Stomach smooth muscle (tissue), 2 donors: Measurements from ENCODE around the gene LOXL3.

ENCODE experiments used
- H3K27ac ChIP-seq: one replicate; pipeline ENCODE4 v1.7.0; 2013; ENCODE audit warnings: mild to moderate bottlenecking, low read length, inconsistent platforms
- H3K27me3 ChIP-seq, 2 donors: one replicate each; pipeline ENCODE4 v1.7.0; 2013; ENCODE audit warnings: low read length in 2 of 2; ENCODE audit not compliant: insufficient read depth in 2 of 2, control insufficient read depth in 1 of 2
- H3K36me3 ChIP-seq, 2 donors: one replicate each; pipeline ENCODE4 v1.7.0; 2013; ENCODE audit warnings: low read length in 2 of 2; ENCODE audit not compliant: control insufficient read depth in 2 of 2, insufficient read depth in 2 of 2
- H3K4me1 ChIP-seq: one replicate; pipeline ENCODE4 v1.7.0; 2013; ENCODE audit warnings: low read length; ENCODE audit not compliant: control insufficient read depth, insufficient read depth
- H3K4me3 ChIP-seq, 2 donors: one replicate each; pipeline ENCODE4 v1.7.0; 2013; ENCODE audit warnings: low read length in 2 of 2
- H3K9ac ChIP-seq, 2 donors: one replicate each; pipeline ENCODE4 v1.7.0; 2013; ENCODE audit warnings: low read length in 2 of 2, mild to moderate bottlenecking in 1 of 2
- H3K9me3 ChIP-seq, 2 donors: one replicate each; pipeline ENCODE4 v1.7.0; 2013; ENCODE audit warnings: low read length in 2 of 2; ENCODE audit not compliant: control insufficient read depth in 2 of 2
- donor health status: healthy.
- donor health status: Pancreatic carcinoma.

LOXL3 gene

GRCh38 chr2:74553892-74554819 is at the start of gene LOXL3, which contains the start of gene DOK1:
LOXL3 (minus strand) TSS chr2:74553942; CDS start chr2:74552634, 1,308 bp downstream.
DOK1 (plus strand) TSS chr2:74554720; CDS start chr2:74554755, 35 bp downstream.
- peaks cover 31% of the 10 kb centered on the region for H3K4me1 ChIP-seq
- H3K27ac ChIP-seq: peak within 1 kb of the TSS; percentile 18
- no peaks in the 10 kb centered on the region for H3K9me3 ChIP-seq
- H3K4me3 ChIP-seq: peak within 1 kb of the TSS; percentile 25 to 85
- H3K9ac ChIP-seq: peak within 1 kb of the TSS; percentile 16 to 58
- H3K36me3 ChIP-seq: no peaks in the 10 kb centered on the region
- peaks cover 0 to 14% of the 10 kb centered on the region in 2 donors for H3K27me3 ChIP-seq

- Histone ChIP-seq H3K36me3 (no peaks in the 10 kb centered on the region), H3K4me1 (no peaks in the 10 kb centered on the region), H3K27ac (no peak overlapping the region), H3K9ac (no peak overlapping the region), H3K9me3 (no peaks in the 10 kb centered on the region), H3K4me3 (no peak overlapping the region), H3K27me3 (peaks cover 4 to 9% of the 10 kb centered on the region in 2 donors)
Observed at GRCh38 chr2:74602586-74603281, 49.0 kb upstream of the LOXL3 start.

- no peak overlapping the region for H3K4me3 ChIP-seq
- peaks cover 4 to 7% of the 10 kb centered on the region in 2 donors for H3K27me3 ChIP-seq
- no peaks in the 10 kb centered on the region for H3K4me1 ChIP-seq
- H3K9me3 ChIP-seq: no peaks in the 10 kb centered on the region
- no peak overlapping the region for H3K9ac ChIP-seq
- H3K36me3 ChIP-seq: no peaks in the 10 kb centered on the region
- H3K27ac ChIP-seq: no peak overlapping the region
Observed at GRCh38 chr2:74599676-74600075, 45.9 kb upstream of the LOXL3 start.

DNA sequence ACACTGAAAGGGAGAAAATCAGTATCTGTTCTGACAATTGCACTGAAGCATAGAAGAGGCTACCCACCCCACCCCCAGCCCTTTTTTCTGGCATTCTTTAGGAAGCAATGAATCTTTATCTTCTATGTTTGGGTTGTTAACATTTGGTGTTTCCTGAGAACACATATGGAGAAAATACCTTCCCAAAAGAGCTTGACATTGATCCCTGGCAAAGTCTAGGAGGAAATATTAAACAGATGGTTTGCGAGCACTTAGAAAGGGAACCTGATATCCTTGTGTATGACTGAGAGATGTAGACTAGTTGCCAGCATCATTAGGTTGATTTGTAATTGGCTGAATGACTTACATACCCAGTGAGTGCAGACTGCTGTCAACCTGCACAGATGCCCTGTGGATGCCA is 43.7 kb upstream of the LOXL3 start:
- Histone ChIP-seq H3K36me3 (no peaks in the 10 kb centered on the region), H3K9me3 (no peaks in the 10 kb centered on the region), H3K4me1 (no peaks in the 10 kb centered on the region), H3K9ac (no peak overlapping the region), H3K4me3 (no peak overlapping the region), H3K27ac (no peak overlapping the region), H3K27me3 (peaks cover 4 to 7% of the 10 kb centered on the region in 2 donors)

DNA sequence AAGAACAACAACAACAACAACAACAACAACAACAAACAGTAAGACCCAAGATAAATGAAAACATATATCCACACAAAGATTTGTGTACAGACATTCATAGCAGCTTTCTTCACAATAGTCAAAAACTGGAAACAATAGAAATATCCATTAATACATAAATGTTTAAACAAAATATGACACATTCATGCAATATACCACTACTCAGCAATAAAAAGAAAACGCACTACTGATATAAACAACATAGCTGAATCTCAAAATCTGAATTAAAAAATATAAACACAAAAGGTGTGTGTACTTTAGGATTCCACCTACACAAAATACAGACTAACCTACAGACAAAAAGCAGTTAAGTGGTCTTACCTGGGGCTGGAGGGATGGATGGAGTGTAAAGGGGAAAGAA is 42.8 kb upstream of the LOXL3 start:
- H3K4me1 ChIP-seq: no peaks in the 10 kb centered on the region
- H3K36me3 ChIP-seq: no peaks in the 10 kb centered on the region
- H3K4me3 ChIP-seq: no peak overlapping the region
- H3K9ac ChIP-seq: no peak overlapping the region
- H3K27me3 ChIP-seq: peaks cover 4 to 7% of the 10 kb centered on the region in 2 donors
- no peaks in the 10 kb centered on the region for H3K9me3 ChIP-seq
- H3K27ac ChIP-seq: no peak overlapping the region

DNA sequence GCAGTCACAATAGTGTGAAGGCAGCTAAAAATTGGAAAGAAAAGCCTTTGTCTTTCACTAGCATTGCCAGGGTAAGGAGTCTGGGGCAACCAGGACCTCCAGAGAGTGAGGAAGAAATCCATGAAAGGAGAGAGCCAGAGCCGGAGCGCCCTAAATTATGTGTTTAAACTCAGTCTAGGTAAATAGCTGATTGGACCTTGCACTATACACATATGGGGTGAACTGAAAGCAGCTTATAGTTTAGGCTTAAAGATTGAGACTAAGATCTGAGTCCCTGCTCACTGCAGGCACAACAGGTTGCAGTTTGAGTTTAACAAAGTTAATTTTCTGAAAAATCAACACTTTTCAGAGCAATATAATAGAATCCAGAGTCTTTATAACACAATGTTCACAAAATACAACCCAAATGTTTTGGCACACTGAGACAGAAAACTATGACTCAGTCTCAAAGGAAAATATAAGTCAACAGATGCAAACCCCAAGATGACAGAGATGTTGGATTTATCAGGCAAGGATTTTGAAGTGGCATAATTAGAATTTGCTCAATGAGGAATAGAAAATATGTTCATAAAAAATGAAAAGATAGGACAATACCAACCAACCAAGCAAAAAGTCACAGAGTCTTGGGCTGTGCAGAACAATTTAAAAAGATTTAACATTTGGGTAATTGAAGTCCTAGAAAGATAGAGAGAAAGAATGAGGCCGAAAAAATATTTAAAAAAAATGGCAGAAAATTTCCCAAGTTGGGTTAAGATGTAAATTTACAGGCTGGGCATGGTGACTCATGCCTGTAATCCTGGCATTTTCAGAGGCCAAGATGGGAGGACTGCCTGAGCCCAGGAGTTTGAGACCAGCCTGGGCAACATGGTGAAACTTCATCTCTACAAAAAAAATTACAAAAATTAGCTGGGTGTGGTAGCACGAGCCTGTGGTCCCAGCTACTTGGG is 40.4 kb upstream of the LOXL3 start:
- H3K27me3 ChIP-seq: peaks cover 4 to 12% of the 10 kb centered on the region in 2 donors
- no peak overlapping the region for H3K27ac ChIP-seq
- H3K9ac ChIP-seq: no peak overlapping the region
- H3K36me3 ChIP-seq: no peaks in the 10 kb centered on the region
- no peaks in the 10 kb centered on the region for H3K9me3 ChIP-seq
- no peaks in the 10 kb centered on the region for H3K4me1 ChIP-seq
- H3K4me3 ChIP-seq: no peak overlapping the region

DNA sequence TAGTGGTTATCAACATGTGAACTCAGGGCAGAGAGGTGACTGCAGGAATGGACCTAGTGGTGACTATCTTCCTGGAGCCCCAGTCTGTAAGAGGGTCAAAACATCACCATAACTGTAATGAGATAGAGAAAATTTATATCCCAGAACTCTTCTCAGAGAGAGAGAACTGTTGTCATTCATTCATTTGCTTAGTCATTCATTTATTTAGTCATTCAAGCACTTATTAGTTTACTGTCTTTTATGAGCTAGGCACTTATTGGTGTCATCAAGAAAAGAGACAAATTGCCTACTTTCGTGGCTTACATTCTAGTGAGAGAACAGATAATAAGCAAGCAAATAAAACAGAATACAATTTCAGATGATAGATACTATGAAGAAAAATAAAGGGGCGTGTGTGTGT is 34.9 kb upstream of the LOXL3 start:
- Histone ChIP-seq H3K4me1 (peaks cover 3% of the 10 kb centered on the region), H3K27me3 (peaks cover 0 to 11% of the 10 kb centered on the region in 2 donors), H3K4me3 (no peak overlapping the region), H3K36me3 (no peaks in the 10 kb centered on the region), H3K9me3 (no peaks in the 10 kb centered on the region), H3K9ac (no peak overlapping the region), H3K27ac (no peak overlapping the region)

- peaks cover 0 to 6% of the 10 kb centered on the region in 2 donors for H3K27me3 ChIP-seq
- no peak overlapping the region for H3K4me3 ChIP-seq
- peaks cover 3% of the 10 kb centered on the region for H3K4me1 ChIP-seq
- H3K36me3 ChIP-seq: no peaks in the 10 kb centered on the region
- peak overlapping the region in 1 of 2 donors; percentile 21 for H3K9ac ChIP-seq
- no peak overlapping the region for H3K27ac ChIP-seq
- no peaks in the 10 kb centered on the region for H3K9me3 ChIP-seq
Observed at GRCh38 chr2:74587664-74588277, 34.0 kb upstream of the LOXL3 start.

DNA sequence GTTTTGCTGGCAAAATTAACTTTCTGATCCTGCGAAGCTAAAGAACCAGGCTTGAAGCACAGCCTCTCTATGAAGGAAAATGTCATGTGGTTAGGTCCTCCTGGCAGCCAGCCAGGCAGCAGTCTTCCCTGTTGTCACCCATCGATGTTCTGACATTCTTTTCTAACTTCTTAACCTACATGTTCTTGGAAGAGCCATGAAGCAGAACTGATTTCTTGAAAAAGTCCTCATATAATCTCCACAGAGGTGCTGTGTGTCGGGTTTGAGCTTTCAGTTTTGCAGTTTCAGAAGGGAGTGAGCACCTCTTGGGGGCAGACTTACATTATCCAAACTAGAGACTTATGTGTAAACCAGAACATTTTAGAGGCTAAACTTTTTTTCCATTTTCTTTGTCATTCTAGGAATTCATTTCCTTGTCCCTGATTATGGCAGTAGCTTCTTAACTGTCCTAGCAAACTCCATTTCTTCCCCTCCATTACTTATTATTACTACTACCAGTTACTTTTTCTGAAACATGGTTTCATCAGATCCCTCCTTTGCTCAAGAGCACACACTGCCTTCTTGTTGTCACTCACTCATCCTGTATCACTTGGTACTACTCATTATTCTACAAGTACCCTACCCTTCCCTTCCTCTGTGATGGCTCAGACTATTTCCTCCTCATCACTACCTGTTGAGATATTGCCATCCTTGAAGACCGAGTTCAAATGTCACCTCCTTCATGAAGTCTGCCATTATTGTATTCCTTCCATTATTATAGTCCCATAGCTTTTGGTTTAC is 31.9 kb upstream of the LOXL3 start:
- peaks cover 3% of the 10 kb centered on the region for H3K4me1 ChIP-seq
- no peak overlapping the region for H3K27ac ChIP-seq
- peaks cover 0 to 4% of the 10 kb centered on the region in 2 donors for H3K27me3 ChIP-seq
- no peak overlapping the region for H3K4me3 ChIP-seq
- no peak overlapping the region for H3K9ac ChIP-seq
- H3K36me3 ChIP-seq: no peaks in the 10 kb centered on the region
- no peaks in the 10 kb centered on the region for H3K9me3 ChIP-seq
